Stomach (tissue), 9 donors: ENCODE data around the gene IGF2BP1. TPM values are rescaled to one million over a fixed set of nuclear protein-coding genes. Genes with fewer than 3 reads are reported as not detected.
A peak's percentile ranks its signal among the peaks of the same experiment; 100 is the strongest.
"Not testable (repeated sequence)": the region's sequence is repeated elsewhere in the genome, so short reads cannot be mapped to it uniquely, and the experiment has no call there.

Experiments used
- DNase-seq, 2 donors: peaks; one replicate each; pipeline versions ENCODE4 v3.0.0 to v3.0.0-alpha.2; 2013 to 2019
- H3K27ac ChIP-seq, 5 donors: fragments of 200-600 bp in 4 of 5; sonication (generic) in 4 of 5; one replicate each; pipeline ENCODE4 v1.5.1; 2013 to 2019; ENCODE audit warnings: mild to moderate bottlenecking in 1 of 5, moderate library complexity in 1 of 5
- H3K27me3 ChIP-seq, 3 donors: fragments of 200-600 bp; sonication (generic); one replicate each; pipeline ENCODE4 v1.5.1; 2017 to 2019; ENCODE audit warnings: mixed run types in 1 of 3
- H3K36me3 ChIP-seq, 4 donors: fragments of 200-600 bp; sonication (generic); 1 replicate in 3 of 4; 2 replicates in 1 of 4; pipeline ENCODE4 v1.5.1; 2016 to 2019
- H3K4me1 ChIP-seq, 4 donors: fragments of 200-600 bp; sonication (generic); one replicate each; pipeline ENCODE4 v1.5.1; 2016 to 2019
- H3K4me3 ChIP-seq, 4 donors: fragments of 200-600 bp; sonication (generic) in 3 of 4; one replicate each; pipeline ENCODE4 v1.5.1; 2016 to 2019; ENCODE audit warnings: mild to moderate bottlenecking in 1 of 4
- H3K9me3 ChIP-seq, 4 donors: fragments of 200-600 bp; sonication (generic); one replicate each; pipeline ENCODE4 v1.5.1; 2016 to 2019
- EP300 ChIP-seq: sonication (generic); formaldehyde crosslinking; IDR thresholded peaks from one replicate; pipeline ENCODE4 v1.6.1; 2017; ENCODE audit warnings: antibody characterized with exemption
- POLR2A ChIP-seq, 4 donors: fragments of 450-650 bp; IDR thresholded peaks; one replicate each; pipeline ENCODE4 v1.6.1; 2016; ENCODE audit warnings: antibody characterized with exemption in 4 of 4, control low read depth in 2 of 4, mild to moderate bottlenecking in 1 of 4, moderate library complexity in 1 of 4
- POLR2AphosphoS5 ChIP-seq, 3 donors: sonication (generic); formaldehyde crosslinking; IDR thresholded peaks; one replicate each; pipeline ENCODE4 v1.6.1; 2016; ENCODE audit warnings: antibody characterized with exemption in 3 of 3
- WGBS, 5 donors: extraction: QIAGEN DNeasy Blood & Tissue Kit in 3 of 5; methylation state at CpG; one replicate each; pipeline versions ENCODE4 v1.1.5 to v1.1.7; 2013 to 2018; 5-methylcytosine and 5-hydroxymethylcytosine counted together
- intact Hi-C: fragments of 100-400 bp; cut with DNase I; formaldehyde crosslinking; loops from one replicate; pipeline ENCODE4 v1.15.1; 2023; ENCODE audit warnings: low total_unique reads
- polyA plus RNA-seq, 3 donors: library from polyadenylated mRNA; stranded (reverse); fragments of 200-250 nt; gene quantifications; one replicate each; pipeline ENCODE4 v1.2.3, GENCODE V29; 2013
- total RNA-seq, 5 donors: library from RNA; depleted of rRNA; stranded (reverse); fragments of >200 nt; gene quantifications; one replicate each; pipeline versions ENCODE4 v1.1.0 to v1.2.3, GENCODE V29; 2014 to 2016
- TF ChIP-seq, protein P1 (sequence below), 7 experiments: fragments of 450-650 bp in 4 of 7; fragments of 200-600 bp in 3 of 7; sonication (generic) in 3 of 7; IDR thresholded peaks; one replicate each; pipeline ENCODE4 v1.5.1; 2016 to 2019; ENCODE audit warnings: antibody characterized with exemption in 7 of 7, control low read depth in 2 of 7, mild to moderate bottlenecking in 1 of 7
- donor health status: healthy with polysubstance abuse.
- donor health status: Bipolar disorder and iron deficiency.
- donor health status: healthy.

IGF2BP1 gene
- total and polyA plus RNA-seq, 8 donors = under 0.01 to 1.8 TPM; not detected in 6

DNA sequence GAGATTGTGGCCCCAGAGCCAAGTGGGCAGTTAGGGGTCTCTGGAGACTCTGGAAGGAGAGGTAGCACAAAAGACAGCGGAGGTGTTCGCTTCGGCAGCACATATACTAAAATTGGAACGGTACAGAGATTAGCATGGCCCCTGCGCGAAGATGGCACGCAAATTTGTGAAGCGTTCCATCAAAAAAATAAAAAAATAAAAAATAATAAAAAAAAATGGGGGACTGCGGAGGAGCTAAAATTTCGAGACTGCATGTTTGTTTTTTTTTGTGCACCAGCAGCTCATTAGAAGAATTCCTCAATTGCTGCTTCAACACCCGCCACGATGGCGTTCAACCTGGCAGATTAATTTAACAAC lies 39.1 kb downstream of the IGF2BP1 start:
- Histone ChIP-seq H3K4me1 (peaks cover 0 to 4% (median 0%) of the 10 kb centered on the region in 4 donors), H3K4me3 (peak overlapping the region in 1 of 4 donors; percentile 15), H3K27ac (peak overlapping the region in 1 of 5 donors; percentile 13), H3K36me3 (no peaks in the 10 kb centered on the region), H3K27me3 (peaks cover 0 to 50% (median 3%) of the 10 kb centered on the region in 3 donors), H3K9me3 (no peaks in the 10 kb centered on the region)
- TF ChIP-seq, protein P1, sequence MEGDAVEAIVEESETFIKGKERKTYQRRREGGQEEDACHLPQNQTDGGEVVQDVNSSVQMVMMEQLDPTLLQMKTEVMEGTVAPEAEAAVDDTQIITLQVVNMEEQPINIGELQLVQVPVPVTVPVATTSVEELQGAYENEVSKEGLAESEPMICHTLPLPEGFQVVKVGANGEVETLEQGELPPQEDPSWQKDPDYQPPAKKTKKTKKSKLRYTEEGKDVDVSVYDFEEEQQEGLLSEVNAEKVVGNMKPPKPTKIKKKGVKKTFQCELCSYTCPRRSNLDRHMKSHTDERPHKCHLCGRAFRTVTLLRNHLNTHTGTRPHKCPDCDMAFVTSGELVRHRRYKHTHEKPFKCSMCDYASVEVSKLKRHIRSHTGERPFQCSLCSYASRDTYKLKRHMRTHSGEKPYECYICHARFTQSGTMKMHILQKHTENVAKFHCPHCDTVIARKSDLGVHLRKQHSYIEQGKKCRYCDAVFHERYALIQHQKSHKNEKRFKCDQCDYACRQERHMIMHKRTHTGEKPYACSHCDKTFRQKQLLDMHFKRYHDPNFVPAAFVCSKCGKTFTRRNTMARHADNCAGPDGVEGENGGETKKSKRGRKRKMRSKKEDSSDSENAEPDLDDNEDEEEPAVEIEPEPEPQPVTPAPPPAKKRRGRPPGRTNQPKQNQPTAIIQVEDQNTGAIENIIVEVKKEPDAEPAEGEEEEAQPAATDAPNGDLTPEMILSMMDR (IDR thresholded peaks at IDR 0.05) = peak in 1 of 7 experiments; percentile 3
- TF ChIP-seq POLR2A (IDR thresholded peaks at IDR 0.05) = no peak
- intact Hi-C loops = loop anchor here (10.0 kb wide), 1 partner anchor 361 kb away; no protein-coding TSS in a partner anchor
- 93 to 96% (median 94%) methylated on average over 13 of the region's 13 CpGs for WGBS, 5 donors
- DNase-seq = no peak

DNA sequence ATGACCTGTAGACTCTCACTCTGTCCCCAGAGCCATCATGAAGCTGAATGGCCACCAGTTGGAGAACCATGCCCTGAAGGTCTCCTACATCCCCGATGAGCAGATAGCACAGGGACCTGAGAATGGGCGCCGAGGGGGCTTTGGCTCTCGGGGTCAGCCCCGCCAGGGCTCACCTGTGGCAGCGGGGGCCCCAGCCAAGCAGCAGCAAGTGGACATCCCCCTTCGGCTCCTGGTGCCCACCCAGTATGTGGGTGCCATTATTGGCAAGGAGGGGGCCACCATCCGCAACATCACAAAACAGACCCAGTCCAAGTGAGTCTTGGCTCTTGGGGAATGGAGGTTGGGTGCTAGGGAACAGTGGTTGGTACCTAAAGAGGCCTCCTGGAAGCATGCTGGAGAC lies 41.0 kb downstream of the IGF2BP1 start:
- Histone ChIP-seq H3K9me3 (no peaks in the 10 kb centered on the region), H3K4me3 (no peak overlapping the region), H3K27me3 (peaks cover 0 to 46% (median 3%) of the 10 kb centered on the region in 3 donors), H3K36me3 (no peaks in the 10 kb centered on the region), H3K4me1 (no peaks in the 10 kb centered on the region), H3K27ac (no peak overlapping the region)
- intact Hi-C loops = loop anchor here (10.0 kb wide), 1 partner anchor 363 kb away; no protein-coding TSS in a partner anchor
- 92 to 99% (median 97%) methylated on average over 5 to 8 of the region's 8 CpGs for WGBS, 5 donors
- no peak for DNase-seq
- TF ChIP-seq, protein P1 (IDR thresholded peaks at IDR 0.05) = no peak
- TF ChIP-seq POLR2A (IDR thresholded peaks at IDR 0.05) = no peak
- TF ChIP-seq EP300 = no peak
- no peak for TF ChIP-seq POLR2AphosphoS5 (IDR thresholded peaks at IDR 0.05)

DNA sequence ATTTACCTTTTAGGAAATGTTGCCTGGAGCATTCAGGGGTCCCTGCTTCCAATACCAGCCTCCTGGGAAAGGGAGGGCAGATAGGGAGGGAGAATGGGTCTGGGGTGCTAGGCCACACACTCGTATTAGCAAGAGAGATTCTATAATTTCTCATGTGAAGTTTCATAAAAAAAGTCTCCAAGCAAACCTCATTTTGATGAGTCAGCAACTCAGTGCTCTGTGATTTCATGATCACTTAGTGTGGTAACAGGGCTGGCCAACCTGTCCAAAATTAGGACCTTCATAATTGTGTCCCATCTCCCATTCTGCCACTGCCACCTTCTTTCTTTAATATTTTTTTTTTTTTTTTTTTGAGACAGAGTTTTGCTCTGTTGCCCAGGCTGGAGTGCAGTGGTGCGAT lies 41.4 kb downstream of the IGF2BP1 start:
- no peaks in the 10 kb centered on the region for H3K36me3 ChIP-seq
- no peaks in the 10 kb centered on the region for H3K9me3 ChIP-seq
- peaks cover 0 to 50% (median 3%) of the 10 kb centered on the region in 3 donors for H3K27me3 ChIP-seq
- H3K4me3 ChIP-seq = no peak overlapping the region
- H3K4me1 ChIP-seq = no peaks in the 10 kb centered on the region
- 69 to 96% (median 81%) methylated on average over 1 to 2 of the region's 2 CpGs for WGBS, 5 donors
- intact Hi-C loops = loop anchor here (10.0 kb wide), 1 partner anchor 364 kb away; no protein-coding TSS in a partner anchor
- DNase-seq = no peak
- no peak overlapping the region for H3K27ac ChIP-seq
- TF ChIP-seq POLR2A (IDR thresholded peaks at IDR 0.05) (no peak), EP300 (no peak), POLR2AphosphoS5 (IDR thresholded peaks at IDR 0.05) (no peak)
- TF ChIP-seq, protein P1 (IDR thresholded peaks at IDR 0.05) = no peak

DNA sequence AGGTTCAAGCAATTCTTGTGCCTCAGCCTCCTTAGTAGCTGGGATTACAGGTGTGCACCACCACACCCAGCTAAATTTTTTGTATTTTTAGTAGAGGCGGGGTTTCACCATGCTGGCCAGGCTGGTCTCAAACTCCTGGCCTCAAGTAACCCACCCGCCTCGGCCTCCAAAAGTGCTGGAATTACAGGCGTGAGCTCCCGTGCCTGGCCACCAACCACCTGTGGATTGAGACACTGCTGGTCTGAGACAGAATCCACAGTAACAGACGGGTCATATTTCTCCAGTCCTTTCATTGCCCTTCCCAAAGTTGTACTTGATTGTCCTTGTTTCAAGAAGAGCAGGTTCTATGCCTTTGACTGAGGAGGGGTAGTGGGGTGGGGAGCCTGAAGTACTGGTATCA lies 42.3 kb downstream of the IGF2BP1 start:
- H3K4me3 ChIP-seq, DNase-seq, H3K36me3 ChIP-seq, H3K4me1 ChIP-seq, H3K27ac ChIP-seq, H3K9me3 ChIP-seq: not testable (repeated sequence)
- WGBS, 5 donors = 83 to 96% (median 91%) methylated on average over 6 of the region's 6 CpGs
- intact Hi-C loops = loop anchor here (10.0 kb wide), 1 partner anchor 365 kb away; no protein-coding TSS in a partner anchor
- peaks cover 0 to 50% (median 3%) of the 10 kb centered on the region in 3 donors for H3K27me3 ChIP-seq

DNA sequence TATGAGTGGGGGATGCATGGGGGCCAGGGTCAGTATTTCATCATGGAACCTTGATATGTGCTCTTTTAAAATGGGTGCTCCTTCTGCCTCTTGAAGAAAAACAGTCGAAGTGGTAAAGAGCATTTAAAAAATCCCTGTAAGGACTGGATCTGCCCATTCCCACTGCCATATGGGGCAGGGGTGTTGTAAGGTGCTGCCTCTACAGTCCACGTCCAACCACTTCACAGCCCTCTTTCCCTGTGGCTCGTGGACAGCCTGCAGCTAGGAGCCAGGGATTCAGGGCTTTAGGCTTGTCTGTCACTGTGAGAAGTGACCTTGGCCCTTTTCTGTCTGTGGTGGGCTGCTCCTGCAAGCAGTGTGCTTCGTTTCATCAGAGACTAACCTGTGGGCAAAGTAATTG lies 44.3 kb downstream of the IGF2BP1 start:
- intact Hi-C loops = no loop called here
- Histone ChIP-seq H3K4me3 (no peak overlapping the region), H3K27ac (no peak overlapping the region), H3K27me3 (peaks cover 0 to 43% (median 3%) of the 10 kb centered on the region in 3 donors), H3K36me3 (no peaks in the 10 kb centered on the region), H3K9me3 (no peaks in the 10 kb centered on the region), H3K4me1 (no peaks in the 10 kb centered on the region)
- 78 to 91% (median 83%) methylated on average over 4 of the region's 4 CpGs for WGBS, 5 donors
- no peak for DNase-seq
- TF ChIP-seq POLR2AphosphoS5 (IDR thresholded peaks at IDR 0.05) (no peak), POLR2A (IDR thresholded peaks at IDR 0.05) (no peak), EP300 (no peak)
- TF ChIP-seq, protein P1 (IDR thresholded peaks at IDR 0.05) = no peak
